Mucosa of gallbladder (tissue), 1 donor: ENCODE results near the gene NFATC2IP. TPM values are rescaled to one million over a fixed set of nuclear protein-coding genes. Genes with fewer than 3 reads are reported as not detected.
"Not testable (repeated sequence)": the region's sequence is repeated elsewhere in the genome, so short reads cannot be mapped to it uniquely, and the experiment has no call there.

Experiments
- DNase-seq: peaks from one replicate; pipeline ENCODE4 v3.0.0-alpha.2; 2020; ENCODE audit warnings: low spot score
- total RNA-seq: library from RNA; stranded (reverse); gene quantifications from one replicate; pipeline ENCODE4 v1.2.1, GENCODE V29; 2021
- donor health status: DM: no; HTN: no; CAD: no.

NFATC2IP gene
- total RNA-seq, 1 donor from 2014 or later, result 39.2 TPM

DNA sequence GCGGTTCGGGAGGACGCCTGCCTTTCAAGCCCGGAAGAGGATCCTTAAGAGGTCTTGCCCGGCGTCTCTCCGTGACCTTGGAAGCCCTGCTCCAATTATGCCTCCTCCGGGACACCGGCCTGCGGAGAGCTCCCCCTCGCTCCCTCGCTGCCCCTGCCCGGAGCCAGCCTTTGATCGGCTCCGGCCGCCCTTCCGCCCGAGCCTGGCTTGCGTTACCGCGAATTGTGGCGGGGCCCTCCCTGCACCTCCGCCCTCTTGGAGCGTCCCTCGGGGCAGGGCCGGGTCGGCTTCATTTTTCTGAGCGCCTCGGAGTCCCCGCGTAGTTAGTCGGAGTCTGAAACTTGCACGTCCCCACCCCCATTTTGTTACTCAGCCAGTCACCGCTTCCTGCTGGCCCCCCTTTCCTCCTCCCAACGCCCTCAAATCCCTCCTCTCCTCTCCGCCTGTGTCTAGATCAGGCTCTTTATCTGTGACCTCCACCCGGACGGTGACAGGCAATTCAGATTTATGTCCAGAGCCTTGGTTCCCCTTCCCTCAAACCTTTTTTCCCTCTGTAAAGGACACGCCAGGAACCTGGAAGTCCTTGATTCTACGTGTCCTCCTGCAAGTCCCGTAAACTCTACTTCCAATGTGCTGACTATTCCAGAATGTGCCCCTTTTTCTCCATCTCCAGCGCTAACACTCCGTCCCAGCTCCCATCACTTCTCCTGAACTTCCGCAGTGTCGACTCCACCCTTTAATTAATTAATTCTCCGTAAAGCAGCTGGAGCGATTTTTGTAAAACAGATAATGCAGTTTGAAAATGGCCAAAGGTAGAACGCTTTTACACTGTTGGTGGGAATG, 25.1 kb upstream of the NFATC2IP start:
- peak; percentile 74 for DNase-seq

GRCh38 chr16:28926284-28926683, 24.5 kb upstream of the NFATC2IP start:
- not testable (repeated sequence) for DNase-seq

- no peak for DNase-seq
These were observed 22.9 kb upstream of the NFATC2IP start for GRCh38 chr16:28927815-28928214.

DNA sequence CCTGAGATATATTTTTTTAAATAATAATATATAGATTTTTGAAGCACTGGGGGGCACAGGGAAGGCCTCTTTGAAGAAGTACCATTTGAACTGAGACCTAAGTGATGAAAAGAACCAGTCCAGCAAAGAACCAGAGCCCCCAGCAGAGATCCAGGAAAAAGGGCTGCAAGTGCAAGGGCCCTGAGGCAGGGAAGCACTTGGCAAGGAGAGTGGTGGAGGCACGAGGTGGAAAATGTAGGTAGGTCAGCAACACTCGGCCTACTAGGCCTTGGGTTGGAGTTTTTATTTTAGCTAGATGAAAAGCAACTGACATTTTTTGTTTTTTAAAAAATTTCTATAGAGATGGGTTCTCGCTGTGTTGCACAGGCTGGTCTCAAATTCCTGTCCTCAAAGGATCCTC, 20.5 kb upstream of the NFATC2IP start:
- no peak for DNase-seq

DNA sequence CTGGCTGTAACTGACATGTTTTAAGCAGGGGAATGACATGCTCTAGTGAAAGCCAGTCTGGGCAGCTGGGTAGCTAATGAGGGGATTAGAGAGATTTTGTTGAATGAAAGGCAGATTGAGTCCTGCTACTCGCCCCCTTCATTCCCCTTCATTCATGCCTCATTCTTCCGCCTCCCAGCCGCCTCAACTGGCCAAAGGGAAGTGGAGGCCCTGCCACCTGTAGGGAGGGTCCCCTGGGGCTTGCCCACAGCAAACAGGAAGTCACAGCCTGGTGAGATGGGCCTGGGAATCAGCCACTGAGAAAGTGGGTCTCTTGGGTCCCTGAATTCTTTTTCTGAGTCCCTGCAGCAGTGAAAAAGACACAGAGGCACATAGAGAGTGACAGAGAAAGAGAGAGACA, 20.1 kb upstream of the NFATC2IP start:
- DNase-seq, result no peak

DNA sequence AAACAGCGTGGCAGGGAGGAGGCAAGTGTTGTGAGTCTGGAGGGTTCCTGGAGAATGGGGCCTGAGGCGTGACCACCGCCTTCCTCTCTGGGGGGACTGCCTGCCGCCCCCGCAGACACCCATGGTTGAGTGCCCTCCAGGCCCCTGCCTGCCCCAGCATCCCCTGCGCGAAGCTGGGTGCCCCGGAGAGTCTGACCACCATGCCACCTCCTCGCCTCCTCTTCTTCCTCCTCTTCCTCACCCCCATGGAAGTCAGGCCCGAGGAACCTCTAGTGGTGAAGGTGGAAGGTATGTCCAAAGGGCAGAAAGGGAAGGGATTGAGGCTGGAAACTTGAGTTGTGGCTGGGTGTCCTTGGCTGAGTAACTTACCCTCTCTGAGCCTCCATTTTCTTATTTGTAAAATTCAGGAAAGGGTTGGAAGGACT, 18.9 kb upstream of the NFATC2IP start, which contains the start of gene CD19:
Gene CD19, plus strand, starts transcription at position 171 of the 425 bp plus-strand sequence. Its CDS starts 30 bp downstream, at position 201.
- DNase-seq, result no peak

- DNase-seq, result no peak
These were observed 18.2 kb upstream of the NFATC2IP start for GRCh38 chr16:28932339-28933141.

DNA sequence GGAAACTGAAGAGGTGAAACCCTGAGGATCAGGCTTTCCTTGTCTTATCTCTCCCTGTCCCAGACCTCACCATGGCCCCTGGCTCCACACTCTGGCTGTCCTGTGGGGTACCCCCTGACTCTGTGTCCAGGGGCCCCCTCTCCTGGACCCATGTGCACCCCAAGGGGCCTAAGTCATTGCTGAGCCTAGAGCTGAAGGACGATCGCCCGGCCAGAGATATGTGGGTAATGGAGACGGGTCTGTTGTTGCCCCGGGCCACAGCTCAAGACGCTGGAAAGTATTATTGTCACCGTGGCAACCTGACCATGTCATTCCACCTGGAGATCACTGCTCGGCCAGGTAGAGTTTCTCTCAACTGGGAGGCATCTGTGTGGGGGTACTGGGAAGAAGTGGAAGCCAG, 17.6 kb upstream of the NFATC2IP start:
- DNase-seq, result no peak

DNA sequence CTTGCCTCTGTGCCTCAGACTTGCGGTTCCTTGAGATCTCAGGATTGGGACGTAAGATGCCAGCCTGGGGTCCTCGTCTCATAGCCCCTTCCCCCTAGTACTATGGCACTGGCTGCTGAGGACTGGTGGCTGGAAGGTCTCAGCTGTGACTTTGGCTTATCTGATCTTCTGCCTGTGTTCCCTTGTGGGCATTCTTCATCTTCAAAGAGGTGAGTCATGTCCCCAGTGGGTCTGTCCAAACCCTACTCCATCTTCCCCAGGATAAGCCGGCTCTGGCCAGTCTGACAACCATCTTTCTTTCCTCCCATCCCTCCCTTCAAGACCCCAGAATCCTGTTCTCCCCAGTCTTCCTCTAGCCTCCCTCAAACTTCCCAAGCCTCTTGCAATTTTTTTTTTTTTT, 15.4 kb upstream of the NFATC2IP start:
- no peak for DNase-seq

DNA sequence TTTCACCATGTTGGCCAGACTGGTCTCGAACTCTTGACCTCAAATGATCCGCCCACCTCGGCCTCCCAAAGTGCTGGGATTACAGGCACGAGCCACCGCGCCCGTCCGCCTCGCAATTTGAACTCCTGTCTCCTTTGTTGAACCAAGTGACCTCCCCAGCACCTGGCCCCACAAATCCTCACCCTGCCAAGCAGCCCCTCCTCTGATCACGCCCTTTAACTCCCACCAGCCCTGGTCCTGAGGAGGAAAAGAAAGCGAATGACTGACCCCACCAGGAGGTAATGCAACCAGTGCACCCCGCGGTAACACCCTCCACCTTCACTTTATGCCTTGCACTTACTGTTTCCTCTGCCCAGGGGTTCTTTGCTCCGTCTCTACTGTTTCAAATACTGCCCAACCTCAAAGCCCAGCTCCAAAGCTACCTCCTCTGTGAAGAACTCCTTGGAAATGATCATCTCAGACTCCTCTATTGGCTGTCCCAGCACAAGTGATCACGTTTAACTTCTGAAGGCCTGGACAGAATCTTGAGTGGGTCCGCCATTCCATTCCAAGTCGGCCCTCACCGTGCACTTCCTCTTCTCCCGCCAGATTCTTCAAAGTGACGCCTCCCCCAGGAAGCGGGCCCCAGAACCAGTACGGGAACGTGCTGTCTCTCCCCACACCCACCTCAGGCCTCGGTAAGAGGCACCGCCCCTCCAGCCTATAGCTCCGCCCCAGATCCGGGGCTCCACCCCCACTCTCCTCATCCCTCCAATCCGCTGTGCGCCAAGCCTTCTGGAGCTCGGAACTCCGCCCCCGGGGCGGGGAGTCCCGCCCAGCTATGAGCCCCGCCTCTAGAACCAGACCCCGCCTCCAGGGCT, 14.6 kb upstream of the NFATC2IP start:
- peak; percentile 88 for DNase-seq

GRCh38 chr16:28936784-28937155, 14.0 kb upstream of the NFATC2IP start:
- no peak for DNase-seq

- DNase-seq, result no peak
These were observed 13.4 kb upstream of the NFATC2IP start for GRCh38 chr16:28937222-28937876.

DNA sequence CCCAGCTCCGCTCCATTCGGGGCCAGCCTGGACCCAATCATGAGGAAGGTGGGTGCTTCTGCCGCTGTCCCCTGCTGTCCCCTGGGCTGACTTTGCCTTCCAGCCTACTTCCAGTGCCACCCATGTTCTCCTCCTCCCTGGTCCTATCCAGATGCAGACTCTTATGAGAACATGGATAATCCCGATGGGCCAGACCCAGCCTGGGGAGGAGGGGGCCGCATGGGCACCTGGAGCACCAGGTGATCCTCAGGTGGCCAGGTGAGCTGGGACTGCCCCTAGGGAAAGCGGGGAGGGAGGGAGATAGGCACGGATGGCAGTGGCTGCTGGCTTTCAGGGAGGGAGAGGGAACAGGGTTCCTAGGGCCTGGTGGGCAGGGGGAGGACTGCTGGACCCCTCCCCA, 12.0 kb upstream of the NFATC2IP start:
- DNase-seq, result no peak

DNA sequence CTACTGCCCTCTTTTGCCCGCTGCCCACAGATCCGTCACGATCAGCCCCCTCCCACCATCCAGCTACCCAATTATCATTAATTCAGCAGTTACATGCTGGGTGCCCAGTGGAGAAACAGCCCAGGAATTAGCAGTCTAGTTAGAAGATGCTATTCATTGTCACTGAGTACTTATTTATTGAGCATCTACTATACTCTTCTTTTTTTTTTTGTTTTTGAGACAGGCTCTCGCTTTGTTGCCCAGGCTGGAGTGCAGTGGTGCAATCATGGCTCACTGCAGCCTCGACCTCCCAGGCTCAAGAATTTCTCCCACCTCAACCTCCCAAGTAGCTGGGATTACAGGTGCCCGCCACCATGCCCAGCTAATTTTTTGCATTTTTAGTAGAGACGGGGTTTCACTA, 10.9 kb upstream of the NFATC2IP start:
- not testable (repeated sequence) for DNase-seq

DNA sequence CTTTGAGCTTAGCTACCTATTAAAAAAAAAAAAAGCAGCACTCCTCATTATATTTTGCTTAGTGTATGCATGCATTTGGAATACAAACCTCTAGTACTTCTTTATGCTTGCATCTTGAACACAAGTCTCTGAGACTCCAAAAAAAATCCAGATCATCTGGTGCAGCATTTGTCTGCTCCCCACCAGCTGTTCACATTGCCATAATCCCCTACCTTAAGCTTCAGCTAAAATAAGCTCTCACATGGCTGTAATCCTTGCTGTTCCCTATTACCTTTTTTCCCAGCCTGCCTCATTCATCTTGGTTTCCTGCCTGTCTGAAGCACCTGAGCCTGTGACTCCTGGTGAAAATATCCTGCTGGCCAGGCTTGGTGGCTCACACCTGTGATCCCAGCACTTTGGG, 7.5 kb upstream of the NFATC2IP start:
- no peak for DNase-seq

DNA sequence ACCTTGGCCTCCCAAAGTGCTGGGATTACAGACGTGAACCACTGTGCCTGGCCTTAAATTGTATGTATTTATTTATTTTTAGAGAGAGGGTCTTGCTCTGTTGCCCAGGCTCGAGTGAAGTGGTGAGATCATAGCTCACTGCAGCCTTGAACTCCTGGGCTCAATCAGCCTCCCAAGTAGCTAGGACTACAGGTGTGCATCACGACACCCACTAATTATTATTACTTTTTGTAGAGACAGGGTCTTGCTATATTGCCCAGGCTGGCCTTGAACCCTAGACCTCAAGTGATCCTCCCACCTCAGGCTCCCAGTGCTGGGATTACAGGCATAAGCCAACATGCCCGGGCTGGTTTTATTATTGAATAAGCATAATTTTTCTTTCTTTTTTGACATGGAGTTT, 4.1 kb upstream of the NFATC2IP start:
- no peak for DNase-seq

DNA sequence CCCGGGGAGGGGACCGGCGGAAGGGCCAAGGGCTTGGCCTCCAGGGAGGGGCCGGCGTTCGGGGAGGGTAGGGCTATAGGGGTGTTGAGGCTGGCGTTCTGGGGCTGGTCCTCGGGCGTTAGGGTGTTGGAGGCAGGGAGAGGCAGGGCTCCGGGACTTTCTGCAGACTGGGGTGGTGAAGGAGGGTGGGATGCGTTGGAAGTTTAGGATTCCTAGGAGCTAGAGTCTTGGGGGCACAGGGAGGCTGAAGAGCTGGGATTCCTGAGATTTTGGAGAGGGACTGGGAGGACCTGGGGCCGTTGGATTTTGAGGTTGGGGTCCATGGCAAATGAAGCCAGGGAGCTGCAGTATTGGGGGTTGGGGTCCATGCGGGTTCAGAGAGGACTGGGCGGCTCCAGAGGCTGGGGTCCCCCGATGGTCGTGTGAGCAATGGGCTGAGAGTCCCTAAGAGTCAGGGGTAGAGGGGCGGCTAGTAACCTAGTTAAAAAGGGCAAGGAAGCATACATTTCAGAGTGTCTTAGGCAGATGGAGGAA, 740 bp downstream of the NFATC2IP start:
- DNase-seq, result no peak

GRCh38 chr16:28958216-28958615, 7.5 kb downstream of the NFATC2IP start:
- no peak for DNase-seq

- DNase-seq, result no peak
These were observed 8.1 kb downstream of the NFATC2IP start for GRCh38 chr16:28958836-28959235.

- DNase-seq, result no peak
These were observed 13.3 kb downstream of the NFATC2IP start for GRCh38 chr16:28964072-28964471.

DNA sequence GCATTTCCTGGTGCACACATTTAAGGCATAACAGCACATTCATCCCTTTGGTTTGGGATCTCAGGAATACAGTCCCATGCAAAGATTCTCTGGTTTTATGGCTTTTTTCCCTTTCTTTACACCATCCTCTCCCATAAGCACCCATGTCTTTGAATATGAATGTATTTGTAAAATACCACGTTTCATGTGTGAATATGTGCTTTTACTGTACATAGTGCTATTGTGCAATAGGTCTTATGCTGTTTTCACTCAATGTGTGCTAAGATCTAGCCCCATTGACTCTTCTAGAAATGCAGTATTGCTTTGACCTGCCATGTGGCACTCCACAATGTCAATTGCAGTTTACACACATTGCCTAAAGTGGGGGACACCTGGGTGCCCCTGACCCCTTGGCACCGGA, 13.8 kb downstream of the NFATC2IP start:
- DNase-seq, result no peak
